GM08714 (cell line): Measurements from ENCODE around the gene GZMB.
"Not testable (repeated sequence)": the region's sequence is repeated elsewhere in the genome, so short reads cannot be mapped to it uniquely, and the experiment has no call there.

Experiments
- H3K4me3 ChIP-seq: fragments of 200-500 bp; sonication (Bioruptor generic); 2 replicates; pipeline ENCODE4 v1.5.1; 2014; ENCODE audit warnings: mild to moderate bottlenecking, low read length, inconsistent platforms
- ZNF274 ChIP-seq: IDR thresholded peaks from 2 replicates; pipeline ENCODE4 v1.6.1; 2012; ENCODE audit warnings: mild to moderate bottlenecking, low read depth, low read length

Gene GZMB

DNA sequence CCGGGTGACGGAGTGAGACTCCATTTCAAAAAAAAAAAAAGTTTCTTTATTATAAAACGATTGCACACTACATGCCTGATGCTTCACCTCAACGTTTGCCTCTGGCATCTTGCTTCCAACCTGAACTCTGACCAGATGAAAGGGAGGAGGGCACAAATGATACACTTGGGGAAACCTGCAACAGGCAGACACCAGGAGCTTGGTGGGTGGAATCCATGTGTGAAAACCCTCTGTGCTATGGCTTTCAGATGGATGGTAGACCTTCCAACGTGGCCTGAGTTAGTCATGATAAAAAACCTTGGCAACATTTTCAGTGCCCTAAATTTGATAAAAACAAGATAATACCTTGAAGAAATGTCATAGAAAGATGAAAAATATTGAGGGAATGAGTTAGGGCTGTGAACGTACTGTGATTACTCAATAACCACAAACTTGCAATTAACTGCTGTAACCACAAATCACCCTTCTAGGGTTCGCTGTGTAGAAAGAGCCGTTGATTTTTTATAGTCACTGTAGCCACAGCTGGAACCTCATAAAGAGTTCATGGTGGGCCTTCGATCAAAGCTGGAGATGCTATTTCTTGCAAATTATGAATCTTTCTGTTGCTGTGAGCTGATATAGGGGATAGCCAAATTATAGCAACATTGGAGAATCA is 26.1 kb upstream of the GZMB start:
- TF ChIP-seq ZNF274, result no peak
- H3K4me3 ChIP-seq, result no peak overlapping the region

DNA sequence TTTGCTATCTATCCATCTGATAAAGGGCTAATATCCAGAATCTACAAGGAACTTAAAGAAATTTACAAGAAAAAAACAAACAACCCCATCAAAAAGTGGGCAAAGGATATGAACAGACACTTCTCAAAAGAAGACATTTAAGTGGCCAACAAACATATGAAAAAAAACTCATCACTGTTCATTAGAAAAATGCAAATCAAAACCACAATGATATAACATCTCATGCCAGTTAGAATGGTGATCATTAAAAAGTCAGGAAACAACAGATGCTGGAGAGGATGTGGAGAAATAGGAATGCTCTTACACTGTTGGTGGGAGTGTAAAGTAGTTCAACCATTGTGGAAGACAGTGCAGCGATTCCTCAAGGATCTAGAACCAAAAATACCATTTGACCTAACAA is 14.4 kb upstream of the GZMB start:
- not testable (repeated sequence) for H3K4me3 ChIP-seq

DNA sequence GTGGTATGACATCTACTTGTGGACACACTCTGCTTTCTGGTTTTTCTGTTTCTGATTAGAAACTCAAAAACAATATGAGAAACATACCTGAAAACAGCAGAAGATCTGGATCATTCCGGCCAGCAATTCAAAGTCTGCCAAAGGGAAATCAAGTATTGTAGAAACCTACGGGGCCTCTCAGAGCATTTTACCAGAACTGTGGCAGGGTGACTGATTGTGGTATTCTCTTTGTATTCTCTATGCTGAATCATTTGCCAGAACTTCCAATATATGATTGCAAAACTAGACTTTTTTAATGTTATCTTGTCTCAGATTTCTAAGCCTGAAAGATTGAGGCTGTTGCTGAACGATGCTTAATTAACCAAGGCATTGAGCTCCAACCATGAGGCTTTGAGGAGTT is 5.9 kb upstream of the GZMB start:
- H3K4me3 ChIP-seq, result no peak overlapping the region
- no peak for TF ChIP-seq ZNF274

- H3K4me3 ChIP-seq, result no peak overlapping the region
- no peak for TF ChIP-seq ZNF274
Measured at GRCh38 chr14:24639270-24639669, 5.3 kb upstream of the GZMB start.

- no peak for TF ChIP-seq ZNF274
- H3K4me3 ChIP-seq, result no peak overlapping the region
Measured at GRCh38 chr14:24633353-24633752, 637 bp downstream of the GZMB start.

DNA sequence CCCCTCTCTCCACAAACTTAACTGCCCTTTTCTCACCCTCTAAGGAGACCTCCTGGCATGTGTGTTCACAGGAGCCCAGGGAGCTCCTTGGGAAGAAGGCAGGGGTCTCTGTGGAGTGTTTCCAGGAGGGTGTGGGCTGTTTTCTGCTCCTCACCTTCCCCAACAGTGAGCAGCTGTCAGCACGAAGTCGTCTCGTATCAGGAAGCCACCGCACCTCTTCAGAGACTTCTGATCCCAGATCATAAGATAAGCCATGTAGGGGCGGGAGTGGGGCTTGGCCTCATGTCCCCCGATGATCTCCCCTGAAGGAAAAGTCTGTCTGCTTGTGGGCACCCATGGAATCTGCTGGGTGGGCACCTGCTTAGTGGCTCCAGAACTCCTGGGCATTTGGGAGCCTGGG is 1.2 kb downstream of the GZMB start:
- H3K4me3 ChIP-seq, result no peak overlapping the region
- TF ChIP-seq ZNF274, result no peak

- no peak overlapping the region for H3K4me3 ChIP-seq
- no peak for TF ChIP-seq ZNF274
Measured at GRCh38 chr14:24632336-24632735, 1.7 kb downstream of the GZMB start.

- no peak for TF ChIP-seq ZNF274
- no peak overlapping the region for H3K4me3 ChIP-seq
Measured at GRCh38 chr14:24631749-24632335, 2.1 kb downstream of the GZMB start.

DNA sequence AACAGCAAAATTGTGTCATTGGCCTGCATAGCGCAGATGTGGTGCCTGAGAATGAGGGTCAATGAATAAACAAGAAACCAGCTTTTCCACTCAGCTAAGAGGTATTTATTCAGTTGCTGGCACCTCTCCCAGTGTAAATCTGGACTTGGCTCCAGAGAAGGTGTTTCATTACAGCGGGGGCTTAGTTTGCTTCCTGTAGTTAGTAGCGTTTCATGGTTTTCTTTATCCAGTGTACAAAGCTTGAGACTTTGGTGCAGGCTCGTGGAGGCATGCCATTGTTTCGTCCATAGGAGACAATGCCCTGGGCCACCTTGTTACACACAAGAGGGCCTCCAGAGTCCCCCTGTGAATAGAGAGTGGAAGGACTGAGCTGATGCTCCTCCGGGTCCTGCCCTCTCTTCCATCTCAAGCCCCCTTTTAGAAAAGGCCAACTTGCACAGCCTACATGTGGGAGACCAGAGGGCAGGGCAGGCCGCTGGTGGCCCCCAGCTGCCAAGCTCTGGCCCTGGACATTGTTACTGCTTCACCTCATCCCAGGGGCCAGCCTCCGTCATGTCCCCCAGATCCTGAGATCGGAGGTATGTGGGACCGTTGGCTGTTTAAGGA is 3.0 kb downstream of the GZMB start:
- H3K4me3 ChIP-seq, result no peak overlapping the region
- TF ChIP-seq ZNF274, result no peak

DNA sequence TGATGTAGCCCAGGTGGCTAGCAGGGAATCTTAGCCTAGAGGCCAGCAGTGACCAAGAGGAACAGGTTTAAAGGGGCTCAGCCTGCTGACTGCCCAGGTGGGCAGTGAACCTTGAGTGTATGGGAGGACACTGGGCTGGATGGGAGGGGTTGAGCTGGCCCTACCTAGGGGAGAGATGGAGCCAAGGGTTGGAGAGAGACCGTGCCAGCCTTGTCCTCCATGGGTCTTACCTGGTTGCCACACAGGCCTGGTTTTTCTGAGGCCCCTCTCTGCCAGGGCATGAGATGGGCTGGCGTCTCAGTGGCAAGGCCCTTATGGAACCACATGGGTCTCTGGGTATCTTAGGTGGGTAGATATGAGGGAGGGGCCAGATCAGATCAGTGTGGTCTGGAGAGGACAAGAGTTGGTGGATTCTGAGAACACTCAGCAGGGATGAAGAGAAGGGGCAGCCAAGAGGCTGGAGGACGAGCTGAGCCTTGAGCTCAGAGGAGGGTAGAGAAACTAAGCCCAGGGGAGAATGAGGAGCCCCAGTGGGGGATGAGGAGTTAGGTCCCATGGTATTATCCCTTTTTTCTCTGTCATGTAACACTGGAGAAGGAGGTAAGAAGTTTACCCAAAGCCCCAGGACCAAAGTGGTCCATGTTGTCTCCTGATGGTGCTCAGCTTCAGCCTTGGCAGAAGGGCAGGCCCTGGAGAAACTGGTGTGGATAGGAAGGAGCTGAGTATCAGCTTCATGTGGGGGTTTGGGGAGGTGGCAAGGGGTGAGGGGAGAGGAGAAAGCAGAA is 3.7 kb downstream of the GZMB start:
- TF ChIP-seq ZNF274, result no peak
- H3K4me3 ChIP-seq, result no peak overlapping the region

GRCh38 chr14:24629521-24629920 is 4.5 kb downstream of the GZMB start:
- no peak for TF ChIP-seq ZNF274
- no peak overlapping the region for H3K4me3 ChIP-seq

GRCh38 chr14:24613747-24614146 is 20.2 kb downstream of the GZMB start:
- H3K4me3 ChIP-seq, result no peak overlapping the region
- no peak for TF ChIP-seq ZNF274

GRCh38 chr14:24613241-24613640 is 20.7 kb downstream of the GZMB start:
- no peak for TF ChIP-seq ZNF274
- H3K4me3 ChIP-seq, result no peak overlapping the region

DNA sequence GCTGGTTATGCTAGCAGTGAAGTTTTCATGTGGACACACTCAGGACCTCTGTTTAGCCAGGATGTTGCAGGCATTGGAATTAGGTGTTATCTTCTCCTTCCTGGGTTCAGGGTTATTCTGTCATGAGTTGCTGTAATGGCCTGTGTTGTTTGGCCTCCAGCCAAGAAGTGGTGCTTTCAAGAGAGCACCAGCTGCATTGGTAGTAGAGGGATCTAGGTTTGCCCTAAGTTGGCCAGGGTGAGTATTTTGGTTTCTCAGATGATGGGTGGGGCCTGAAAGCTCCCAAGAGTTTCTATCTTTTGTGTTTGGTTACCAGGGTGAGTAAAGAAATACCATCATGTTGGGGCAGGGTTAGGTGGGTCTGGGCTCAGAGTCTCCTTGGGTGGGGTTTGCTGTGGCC is 21.8 kb downstream of the GZMB start:
- no peak for TF ChIP-seq ZNF274

More for the DNA sequence above, 21.8 kb downstream of the GZMB start:
- H3K4me3 ChIP-seq, result no peak overlapping the region
